ENCODE data around the gene PCBP3.
"Not testable (repeated sequence)": the region's sequence is repeated elsewhere in the genome, so short reads cannot be mapped to it uniquely, and the experiment has no call there.

The PCBP3 gene

DNA sequence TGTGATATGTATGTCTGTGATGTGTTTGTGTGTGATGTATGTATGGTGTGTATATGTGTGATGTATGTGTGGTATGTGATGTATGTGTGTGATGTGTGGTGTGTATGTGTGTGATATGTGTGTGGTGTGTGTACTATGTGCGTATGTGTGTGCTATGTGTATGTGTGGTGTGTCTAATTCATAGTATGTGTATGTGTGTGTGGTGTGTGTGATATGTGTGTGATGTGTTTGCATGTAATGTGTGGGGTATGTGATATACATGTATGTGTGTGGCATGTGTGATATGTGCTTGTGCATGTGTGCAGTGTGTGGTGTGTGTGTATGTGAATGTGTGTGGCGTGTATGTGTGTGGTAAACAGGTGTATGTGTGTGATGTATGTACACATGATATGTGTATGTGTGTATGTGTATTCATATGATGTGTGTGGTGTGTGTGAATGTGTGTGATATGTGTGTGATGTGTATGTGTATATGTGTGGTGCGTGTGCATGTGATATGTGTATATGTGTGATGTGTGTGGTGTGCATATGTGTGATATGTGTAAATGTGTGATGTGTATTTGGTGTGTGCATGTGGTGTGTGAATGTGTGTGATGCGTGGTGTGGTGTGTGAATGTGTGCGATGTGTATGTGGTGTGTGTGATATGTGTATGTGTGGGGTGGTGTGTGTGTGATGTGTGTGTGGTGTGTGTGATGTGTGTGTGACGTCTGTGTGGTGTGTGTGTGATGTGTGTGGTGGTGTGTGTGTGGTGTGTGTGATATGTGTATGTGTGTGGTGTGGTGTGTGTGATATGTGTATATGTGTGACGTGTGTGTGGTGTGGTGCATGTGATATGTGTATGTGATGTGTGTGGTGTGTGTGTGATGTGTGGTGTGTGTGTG lies 8.0 kb upstream of the PCBP3 start:
- DNase-seq (ENCODE audit: low read depth), result no peak

DNA sequence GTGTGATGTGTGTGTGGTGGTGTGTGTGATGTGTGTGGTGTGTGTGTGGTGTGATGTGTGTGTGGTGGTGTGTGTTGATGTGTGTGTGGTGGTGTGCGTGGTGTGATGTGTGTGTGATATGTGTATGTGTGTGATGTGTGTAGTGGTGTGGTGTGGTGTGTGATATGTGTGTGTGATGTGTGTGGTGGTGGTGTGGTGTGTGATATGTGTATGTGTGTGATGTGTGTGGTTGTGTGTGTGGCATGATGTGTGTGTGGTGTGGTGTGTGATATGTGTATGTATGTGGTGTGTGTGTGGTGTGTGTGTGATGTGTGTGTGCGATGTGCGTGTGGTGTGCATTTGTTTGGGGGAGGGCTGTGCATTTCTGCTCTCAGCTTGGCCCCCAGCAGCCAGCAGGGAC lies 7.1 kb upstream of the PCBP3 start:
- no peak for DNase-seq (ENCODE audit: low read depth)

DNA sequence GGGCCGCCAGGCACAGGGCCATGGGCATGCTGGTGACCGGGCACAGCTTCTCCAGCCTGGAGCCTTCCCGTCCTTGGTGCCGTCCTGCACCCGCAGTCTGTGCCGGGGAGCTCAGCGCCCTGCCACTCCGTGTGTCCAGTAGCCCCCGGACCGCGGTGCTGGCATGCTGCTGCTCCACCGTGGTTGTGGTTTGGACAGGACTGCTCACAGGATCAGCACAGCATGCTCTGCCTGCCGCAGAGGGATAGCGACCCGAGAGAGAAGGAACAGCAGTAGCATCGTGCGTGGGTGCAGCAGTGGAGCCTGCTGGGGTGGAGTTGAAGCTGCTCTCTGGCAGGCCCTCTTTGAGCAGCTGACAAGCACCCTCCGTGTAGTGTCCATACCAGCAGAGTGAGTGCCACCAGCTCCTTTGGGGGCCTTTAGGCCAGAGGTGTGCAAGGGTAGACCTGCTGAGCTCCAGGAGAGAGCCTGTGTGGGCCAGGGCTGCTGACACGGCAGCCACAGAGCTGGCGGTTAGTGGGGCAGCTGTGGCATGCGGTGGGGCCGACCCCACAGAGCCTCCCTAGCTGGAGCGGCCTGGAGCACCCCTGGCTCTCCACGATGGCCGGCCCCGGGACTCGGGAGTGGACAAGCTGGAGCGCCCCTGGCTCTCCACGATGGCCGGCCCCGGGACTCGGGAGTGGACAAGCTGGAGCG lies 6.4 kb upstream of the PCBP3 start:
- DNase-seq (ENCODE audit: low read depth), result no peak

DNA sequence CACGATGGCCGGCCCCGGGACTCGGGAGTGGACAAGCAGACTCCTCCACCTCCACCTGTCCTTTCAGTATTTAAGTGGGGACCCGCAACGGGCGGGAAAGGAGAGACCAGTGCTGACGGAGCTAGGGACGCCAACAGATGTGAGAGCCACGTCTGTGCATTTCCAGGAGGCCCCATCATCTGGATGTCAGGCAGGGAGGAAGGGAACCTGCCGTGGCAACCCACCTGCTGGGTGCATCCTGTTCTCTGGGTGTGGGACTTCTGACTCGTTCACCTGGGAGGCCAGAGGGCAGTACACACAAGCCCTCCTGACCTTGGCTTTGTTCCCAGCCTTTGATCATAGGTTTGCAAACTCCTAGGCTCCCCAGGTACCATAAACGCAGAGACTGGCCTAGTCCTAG lies 5.6 kb upstream of the PCBP3 start:
- DNase-seq (ENCODE audit: low read depth), result no peak

DNA sequence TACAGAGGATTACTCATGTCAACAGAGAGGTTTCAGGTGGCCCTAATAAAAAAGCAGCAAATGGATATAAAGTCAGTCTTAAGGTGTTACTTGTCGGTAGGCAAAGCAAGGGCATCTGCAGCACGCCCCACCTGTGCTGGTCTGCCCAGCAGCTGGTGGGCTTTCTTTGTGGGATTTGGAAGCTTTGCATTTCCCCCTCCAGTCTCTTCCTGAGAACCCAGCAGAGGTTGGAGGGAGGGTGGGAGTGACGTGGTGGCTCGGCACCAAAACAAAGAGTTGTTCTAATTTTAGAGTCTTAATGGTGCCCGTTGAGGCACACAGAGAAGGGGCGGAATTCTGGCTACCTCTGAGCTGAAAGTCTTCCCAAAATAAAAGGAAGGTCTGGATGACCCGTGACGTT lies 4.8 kb upstream of the PCBP3 start:
- no peak for DNase-seq (ENCODE audit: low read depth)

DNA sequence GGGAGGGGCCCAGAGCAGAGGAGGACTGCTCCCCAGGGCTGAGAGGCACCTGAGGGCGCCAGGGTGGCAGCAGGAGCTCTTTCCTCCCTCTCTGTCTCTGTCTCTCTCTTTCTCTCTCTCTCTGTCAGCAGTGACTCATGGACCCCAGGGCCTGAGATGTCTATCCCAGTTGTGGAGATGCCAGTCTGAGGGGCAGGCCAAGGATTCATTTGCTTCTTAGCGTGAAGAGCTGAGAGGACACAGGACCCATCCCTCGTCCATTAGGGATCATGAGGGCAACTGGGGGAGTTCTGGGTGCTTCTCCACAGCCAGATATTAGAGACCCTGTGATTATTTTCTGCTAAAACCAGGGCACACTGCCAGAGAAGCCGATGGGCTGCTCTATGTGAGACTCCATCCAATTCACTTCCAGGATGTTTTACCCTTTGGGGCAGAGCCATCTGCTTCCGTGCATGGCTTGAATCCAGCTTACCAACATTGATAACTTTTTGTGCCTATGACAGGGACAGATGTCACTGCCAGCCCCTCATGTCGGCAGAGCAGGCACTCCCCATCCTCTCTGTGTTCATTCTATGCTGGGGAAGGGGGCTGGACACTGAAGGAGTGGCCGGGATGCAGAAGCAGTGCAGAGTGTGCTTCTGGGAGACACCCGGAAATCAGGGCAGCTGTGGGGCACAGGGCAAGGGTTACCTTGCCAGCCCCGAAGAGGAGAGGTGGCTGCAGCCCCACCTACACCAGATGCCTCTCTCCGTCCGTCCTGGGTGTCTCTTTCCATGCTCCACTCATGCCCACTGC lies 4.1 kb upstream of the PCBP3 start:
- no peak for DNase-seq (ENCODE audit: low read depth)

DNA sequence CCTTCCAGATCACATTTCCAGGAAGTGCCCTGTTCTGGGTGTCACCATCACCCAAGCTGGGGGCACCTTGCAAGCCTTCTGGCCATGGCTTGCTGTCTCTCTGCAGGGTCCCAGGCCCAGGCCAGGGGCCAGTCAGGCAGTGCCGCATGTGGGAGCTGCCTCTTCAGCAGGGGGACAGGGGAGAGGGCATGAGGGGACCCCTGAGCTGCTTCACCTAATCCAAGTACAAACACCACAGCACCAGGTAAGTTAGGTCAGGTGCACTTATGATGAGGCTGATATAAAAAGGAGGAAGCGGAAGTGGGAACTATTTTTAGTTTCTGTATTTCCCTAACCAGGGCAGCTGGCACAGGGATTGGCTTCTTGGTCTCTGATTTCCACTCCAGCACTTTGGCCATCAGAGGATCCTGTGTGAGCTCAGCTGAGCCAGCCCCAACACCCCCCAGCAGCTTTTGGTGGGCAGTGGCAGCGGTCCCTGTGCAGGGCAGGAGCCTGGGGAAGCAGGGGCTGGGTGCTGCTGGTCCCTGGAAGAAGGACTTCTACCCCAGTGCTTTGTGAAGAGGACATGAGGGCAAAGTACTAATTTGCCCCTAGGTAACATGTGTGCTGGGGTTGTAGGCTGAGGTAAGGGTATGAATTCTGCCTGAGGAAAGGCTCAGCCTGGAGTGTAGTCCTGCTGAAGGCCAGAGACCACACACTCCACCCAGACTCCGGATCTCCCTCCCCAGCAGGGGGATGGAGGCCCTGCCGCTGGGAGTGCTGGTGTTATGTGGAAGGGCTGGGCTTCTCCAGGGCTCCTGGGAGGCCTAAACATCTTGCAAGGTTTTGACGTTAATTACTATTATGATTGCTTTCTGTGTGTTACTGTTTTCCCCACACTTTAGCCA lies 3.3 kb upstream of the PCBP3 start:
- DNase-seq (ENCODE audit: low read depth), result no peak

DNA sequence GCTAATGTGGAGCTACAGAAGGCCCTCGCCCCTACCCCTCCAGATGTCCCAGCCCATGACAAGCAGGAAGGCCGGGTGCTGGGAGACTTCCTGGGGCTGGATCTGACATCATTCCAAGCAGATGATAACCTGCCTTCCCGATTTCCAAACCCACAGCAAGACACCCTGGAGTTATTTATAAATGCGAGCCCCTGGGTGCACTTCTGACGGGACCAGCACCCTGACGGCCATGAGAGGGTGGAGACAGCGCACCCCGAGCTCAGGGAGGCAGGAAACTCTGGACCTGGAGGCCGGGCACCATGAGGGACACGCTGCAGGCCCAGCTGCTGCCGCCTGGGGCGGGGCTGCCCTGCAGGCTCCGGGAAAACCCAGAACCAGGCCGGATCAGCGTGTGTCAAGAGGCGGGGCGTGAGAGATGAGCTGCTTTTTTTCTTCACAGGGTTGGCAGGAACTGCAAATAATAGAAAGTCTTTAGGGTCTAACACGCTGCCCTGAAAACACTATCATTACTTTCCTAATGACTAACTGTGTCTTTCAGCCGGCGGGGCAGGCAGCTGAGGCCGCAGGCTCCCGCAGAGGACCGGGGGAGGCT lies 2.5 kb upstream of the PCBP3 start:
- peak; percentile 51 for DNase-seq (ENCODE audit: low read depth)

DNA sequence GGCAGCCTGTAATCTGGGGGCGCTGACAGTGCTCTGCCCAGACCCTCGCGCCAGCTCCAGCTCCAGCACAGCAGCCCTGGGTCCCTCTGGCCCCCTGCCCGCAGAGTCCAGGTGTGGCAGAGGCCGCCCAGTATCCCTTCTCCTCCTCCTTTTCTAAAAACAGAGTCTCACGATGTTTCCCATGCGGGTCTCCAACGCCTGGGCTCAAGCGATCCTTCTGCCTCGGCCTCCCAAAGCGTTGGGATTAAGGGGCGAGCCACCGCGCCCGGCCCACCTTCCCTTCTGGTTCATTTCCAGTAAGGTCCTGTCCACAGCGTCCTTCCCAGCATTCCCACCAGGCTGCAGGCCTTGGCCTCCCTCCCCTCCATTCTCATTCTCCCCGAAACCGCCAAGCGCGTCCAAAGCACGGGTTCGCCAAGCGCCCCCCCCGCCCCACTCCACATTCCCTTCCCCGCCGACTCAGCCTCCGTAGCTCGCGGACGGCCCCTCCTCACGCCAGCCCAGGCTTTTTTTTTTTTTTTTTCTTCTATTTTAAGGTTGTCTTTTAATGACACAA lies 2.0 kb upstream of the PCBP3 start:
- no peak for DNase-seq (ENCODE audit: low read depth)

DNA sequence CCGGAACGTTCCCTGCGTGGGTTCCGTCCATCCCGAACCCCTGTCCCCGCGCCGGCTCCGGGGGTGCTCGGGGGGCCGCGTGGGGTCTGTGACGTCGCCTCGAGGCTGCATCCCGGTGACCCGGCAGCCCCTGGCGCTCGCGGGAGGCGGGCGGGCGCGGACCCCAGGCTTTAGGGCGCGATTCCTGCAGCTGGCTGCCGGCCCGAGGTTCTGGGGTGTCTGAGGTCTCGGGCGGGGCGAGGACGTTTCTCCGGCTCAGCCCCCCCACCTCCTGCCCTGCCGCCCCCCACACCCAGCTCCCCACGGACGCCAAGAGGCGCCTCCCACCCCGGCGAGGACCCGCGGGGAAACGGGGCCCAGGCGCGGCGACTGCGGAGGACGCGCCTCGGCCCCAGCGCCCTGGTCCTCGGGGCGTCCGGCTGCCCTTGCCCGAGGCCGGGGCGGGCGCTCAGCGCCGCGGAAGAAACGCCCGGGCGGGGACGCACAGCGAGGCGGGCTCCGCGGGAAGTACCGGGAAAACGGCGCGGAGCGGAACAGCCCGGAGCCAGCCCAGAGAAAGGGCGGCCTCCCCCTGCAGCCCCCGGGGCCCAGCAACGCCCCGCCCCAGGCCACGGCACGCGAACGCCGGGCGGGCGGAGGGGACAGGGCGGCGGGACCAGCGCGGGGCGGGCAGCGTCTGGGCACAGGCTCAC lies 1.3 kb upstream of the PCBP3 start:
- DNase-seq (ENCODE audit: low read depth), result no peak

DNA sequence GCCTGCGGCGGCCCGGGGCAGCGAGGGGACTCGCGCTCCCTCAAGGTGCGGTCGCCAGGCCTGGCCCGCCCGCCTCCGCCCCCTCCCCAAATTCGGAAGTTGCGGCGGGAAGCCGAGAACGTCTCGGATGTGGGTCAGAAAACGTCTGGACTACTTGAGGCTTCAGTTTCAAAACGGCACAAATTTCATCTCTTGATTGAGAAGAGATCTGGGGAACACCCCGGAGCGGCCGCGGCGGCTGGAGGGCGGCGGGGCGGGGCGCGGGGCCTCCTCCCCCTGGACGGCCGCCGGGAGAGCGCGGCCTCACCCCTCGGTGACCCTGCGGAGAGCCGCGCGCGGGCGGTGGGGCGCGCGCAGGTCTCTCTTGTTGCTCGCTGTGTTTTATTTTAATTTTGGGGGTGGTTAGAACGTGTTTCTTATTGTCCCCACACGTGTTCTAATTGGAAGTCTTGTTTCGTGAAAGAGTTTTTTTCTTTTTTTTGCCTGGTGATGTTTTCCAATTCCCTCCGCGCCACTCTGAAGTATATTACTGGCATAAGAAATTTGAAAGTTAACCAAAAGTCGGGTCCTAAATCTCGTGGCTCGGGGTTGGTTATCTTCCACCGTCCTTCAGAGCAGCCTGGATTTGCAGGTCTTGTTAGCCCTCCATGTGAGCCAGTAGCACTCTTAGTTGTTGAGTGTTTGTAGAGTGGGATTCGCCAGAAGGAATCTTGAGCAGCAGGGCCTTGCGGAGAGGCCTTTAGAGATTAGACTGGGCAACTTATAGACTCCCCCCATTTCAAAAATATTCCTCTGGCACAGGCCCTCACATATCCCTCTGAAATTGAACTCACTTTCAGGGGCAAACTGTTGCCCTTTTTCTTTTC lies 749 bp downstream of the PCBP3 start:
- DNase-seq (ENCODE audit: low read depth), result no peak

DNA sequence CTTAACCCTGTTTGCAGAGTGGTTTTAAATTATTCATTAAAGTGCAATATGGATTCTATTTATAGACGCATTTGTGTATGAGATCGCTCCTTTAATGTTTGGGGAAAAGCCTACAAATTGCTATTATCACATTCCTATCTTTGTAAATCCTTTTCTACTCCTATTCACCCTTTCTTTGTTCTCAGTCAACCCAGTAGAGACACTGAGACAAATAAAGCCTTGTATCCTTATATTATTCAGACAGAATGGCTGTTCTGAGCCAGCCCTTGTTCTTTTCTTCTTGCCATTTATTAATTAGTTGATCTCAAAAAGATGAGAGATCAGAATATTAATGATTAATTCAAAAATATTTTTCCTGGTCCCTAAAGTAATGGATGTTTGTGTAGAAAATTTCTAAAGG lies 8.4 kb downstream of the PCBP3 start:
- no peak for DNase-seq (ENCODE audit: low read depth)

DNA sequence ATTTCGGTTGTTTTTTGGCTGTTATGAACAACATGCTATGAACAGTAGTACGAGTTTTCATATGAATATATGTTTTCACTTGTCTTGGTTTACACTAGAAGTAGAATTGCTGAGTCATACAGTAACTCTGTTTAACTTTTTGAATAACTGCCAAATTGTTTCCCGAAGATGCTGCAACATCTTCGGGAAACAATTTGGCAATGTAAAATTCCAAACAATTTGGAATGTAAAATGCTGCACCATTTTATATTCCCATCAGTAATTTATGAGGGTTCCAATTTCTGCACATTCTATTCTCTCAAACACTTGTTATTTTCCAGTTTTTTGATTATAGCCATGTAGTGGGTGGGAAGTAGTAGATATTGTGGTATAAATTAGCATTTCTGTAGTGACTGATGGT lies 11.6 kb downstream of the PCBP3 start:
- DNase-seq (ENCODE audit: low read depth), result peak; percentile 51

DNA sequence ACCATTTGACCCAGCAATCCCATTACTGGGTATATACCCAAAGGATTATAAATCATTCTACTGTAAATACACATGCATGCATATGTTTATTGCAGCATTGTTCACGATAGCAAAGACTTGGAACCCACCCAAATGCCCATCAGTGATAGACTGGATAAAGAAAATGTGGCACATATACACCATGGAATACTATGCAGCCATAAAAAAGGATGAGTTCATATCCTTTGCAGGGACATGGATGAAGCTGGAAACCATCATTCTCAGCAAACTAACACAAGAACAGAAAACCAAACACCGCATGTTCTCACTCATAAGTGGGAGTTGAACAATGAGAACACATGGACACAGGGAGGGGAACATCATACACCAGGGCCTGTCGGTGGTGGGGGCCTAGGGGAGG lies 12.6 kb downstream of the PCBP3 start:
- DNase-seq (ENCODE audit: low read depth), result not testable (repeated sequence)

DNA sequence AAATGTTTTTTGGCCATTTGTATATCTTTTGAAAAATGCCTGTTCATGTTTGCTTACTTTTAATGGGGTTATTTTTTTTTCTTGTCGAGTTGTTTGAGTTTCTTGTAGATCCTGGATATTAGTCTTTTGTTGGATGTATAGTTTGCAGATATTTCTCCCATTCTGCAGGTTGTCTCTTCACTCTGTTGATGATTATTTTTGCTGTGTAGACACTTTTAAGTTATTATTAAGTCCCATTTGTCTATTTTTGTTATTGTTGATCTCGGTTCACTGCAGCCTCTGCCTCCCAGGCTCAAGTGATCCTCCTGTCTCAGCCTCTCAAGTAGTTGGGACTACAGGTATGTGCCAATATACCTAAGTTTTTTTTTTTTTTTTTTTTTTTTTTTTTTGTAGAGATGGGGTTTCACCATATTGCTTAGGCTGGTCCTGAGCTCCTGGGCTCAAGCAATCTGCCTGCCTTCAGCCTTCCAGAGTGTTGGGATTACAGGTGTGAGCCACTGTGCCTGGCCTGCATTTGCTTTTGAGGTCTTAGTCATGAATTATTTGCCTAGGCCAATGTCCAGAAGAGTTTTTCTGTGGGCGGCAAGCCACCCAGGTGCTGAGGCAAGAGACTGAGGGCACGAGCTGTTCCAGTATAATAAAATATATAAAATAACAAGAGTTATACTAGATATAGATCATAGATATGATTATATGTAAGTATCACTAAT lies 18.5 kb downstream of the PCBP3 start:
- DNase-seq (ENCODE audit: low read depth), result not testable (repeated sequence)

DNA sequence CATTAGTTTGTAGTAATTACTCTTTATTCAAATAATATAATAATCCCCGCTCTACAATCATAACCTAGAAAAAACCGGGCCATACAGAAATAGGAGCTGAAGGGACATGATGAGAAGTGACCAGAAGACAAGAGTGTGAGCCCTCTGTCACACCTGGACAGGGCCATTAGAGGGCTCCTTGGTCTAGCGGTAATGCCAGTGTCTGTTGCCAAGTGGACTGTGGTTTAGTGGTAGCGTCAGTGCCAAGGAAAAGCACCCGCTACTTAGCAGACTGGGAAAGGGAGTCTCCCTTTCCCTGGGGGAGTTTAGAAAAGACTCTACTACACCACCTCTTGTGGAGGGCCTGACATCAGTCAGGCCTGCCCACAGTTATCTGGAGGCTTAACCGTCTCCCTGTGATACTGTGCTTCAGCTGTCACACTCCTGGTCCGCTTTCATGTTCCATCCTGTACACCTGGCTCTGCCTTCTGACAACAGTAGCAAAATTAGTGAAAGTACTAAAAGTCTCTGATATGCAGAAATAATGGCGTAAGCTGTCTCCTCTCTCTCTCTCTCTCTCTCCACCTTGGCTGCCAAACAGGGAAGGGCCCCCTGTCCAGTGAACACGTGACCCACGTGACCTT lies 19.2 kb downstream of the PCBP3 start:
- DNase-seq (ENCODE audit: low read depth), result not testable (repeated sequence)

DNA sequence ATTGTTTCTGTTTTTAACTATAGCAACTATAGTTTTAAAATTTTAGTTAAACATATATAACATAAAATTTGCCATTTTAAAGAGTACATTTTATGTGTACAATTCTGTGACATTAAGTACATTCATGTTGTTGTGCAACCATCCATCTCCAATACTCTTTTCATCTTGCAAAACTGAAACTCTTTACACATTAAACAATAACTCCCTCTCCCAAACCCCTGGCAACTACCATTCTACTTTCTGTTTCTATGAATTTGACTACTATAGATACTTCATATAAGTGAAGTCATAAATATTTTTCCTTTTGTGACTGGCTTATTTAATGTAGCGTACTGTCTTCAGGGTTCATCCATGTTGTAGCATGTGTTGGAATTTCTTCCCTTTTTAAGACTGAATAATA lies 25.9 kb downstream of the PCBP3 start:
- DNase-seq (ENCODE audit: low read depth), result no peak

DNA sequence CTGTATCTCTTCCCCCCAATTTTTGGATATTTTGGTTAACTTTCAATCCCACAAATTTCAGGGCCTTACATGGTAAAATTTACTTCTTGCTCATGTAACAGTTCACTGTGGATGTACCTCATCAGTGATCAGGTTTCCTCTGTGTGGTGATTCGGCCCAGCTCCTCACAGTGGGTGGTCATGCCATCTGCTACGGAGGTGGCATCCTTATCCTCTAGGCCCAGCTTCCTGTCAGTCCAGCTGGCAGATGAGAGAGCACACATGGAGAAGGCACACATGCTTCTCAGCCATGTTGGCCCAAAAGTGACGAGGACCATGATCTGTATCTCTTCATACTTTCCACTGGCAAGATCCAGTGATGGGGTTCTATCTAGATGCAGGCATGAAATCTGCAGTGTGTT lies 27.2 kb downstream of the PCBP3 start:
- no peak for DNase-seq (ENCODE audit: low read depth)

Measured in GM04503 (cell line).